HG03442 (cell line): Measurements from ENCODE around the gene RPTOR.

Experiments used
- ATAC-seq: cut with Tn5 transposase; IDR thresholded peaks from one replicate; pipeline ENCODE4 v1.9.1; 2021; ENCODE audit warnings: mild to moderate bottlenecking, moderate library complexity; ENCODE audit not compliant: unreplicated experiment

RPTOR gene

DNA sequence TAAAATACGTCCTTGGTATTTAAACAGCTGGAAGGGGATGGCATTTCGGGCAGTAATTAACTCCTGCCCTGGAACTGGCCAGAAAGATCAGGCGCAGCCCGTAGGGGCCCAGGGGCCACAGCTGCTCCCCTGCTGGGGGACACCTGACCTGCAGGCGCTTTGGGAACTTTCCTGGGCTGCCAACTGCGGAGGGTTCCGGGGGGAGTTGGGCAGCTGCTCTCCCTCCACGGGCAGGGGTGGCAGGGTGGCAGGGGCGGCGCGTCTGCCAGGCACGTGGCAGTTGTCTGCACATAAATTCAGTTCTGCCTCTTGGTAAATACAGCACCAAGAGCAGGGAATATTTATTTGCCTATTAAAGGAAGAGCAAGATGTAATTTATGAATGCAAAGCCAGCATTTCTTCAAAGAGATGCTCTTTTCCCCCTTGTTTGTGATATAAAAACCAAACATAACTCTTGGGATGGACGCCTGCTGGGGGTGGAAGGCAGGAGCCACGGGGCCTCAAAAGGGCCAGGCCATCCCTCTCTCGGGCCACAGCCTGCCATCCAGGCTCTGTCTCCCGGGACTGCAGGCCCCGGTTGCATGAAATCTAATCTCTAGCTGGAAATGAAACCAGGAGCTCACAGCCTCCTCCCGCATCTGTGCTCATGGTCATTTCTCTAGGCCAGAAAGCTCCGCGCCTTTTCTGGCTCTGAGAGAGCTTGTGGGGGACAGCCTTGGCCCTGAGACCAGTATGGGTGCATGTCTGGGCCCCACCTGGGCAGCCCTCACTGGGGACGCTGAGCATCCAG is 417.1 kb downstream of the RPTOR start:
- no peak for ATAC-seq

- no peak for ATAC-seq
Measured at GRCh38 chr17:80962356-80963329, 418.0 kb downstream of the RPTOR start.

- ATAC-seq: no peak
Measured at GRCh38 chr17:80963812-80964543, 419.3 kb downstream of the RPTOR start.

DNA sequence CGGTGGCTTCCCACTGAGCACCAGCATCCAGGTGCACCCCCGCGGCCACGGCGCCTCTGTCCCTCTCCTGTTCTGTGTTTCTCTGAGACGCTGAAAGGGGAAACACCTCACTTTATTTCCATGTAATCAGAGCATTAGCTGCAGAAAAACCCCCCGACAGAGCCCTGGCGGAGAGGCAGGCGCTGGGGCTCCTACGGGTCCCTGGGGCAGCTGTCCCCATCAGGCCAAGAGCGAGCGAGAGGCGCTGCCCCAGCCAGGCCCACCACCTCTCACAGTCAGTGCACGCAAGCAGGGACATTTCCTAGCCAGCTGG is 419.9 kb downstream of the RPTOR start:
- ATAC-seq: no peak

DNA sequence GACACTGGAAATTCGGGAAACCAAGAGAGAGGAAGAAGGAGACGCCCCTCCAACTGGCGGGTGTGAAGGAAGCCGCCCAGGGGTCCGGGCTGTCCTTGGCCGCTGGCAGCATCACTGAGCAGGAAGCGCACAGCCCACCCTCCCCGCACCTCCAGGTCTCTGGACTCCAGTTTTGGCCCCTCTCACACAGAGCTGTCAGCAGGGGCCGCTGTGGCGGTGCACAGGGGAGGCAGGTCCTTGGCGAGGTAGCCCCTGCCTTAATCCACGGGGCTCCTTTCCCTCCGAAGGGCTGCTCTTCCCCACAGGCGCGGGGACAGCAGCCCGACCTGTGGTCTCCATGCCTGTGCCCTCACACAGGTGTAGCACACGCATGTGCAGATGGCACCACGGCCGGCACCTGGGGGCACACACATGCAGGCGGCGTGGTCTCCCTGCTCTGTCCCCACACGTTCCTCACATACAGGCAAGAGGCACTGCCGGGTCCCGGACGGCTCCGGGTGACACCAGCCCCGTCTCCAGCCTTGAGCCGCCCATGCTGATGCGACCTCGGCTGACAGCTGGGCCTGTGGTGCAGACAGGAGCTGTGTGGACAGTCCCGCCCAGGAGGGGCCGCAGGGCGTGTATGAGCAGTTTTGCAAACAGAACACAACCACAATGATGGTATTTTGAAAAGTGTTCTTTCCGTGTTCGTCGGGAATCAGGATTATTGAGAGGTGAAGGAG is 420.4 kb downstream of the RPTOR start:
- ATAC-seq: no peak

GRCh38 chr17:80965606-80966005 is 421.0 kb downstream of the RPTOR start:
- ATAC-seq: no peak

DNA sequence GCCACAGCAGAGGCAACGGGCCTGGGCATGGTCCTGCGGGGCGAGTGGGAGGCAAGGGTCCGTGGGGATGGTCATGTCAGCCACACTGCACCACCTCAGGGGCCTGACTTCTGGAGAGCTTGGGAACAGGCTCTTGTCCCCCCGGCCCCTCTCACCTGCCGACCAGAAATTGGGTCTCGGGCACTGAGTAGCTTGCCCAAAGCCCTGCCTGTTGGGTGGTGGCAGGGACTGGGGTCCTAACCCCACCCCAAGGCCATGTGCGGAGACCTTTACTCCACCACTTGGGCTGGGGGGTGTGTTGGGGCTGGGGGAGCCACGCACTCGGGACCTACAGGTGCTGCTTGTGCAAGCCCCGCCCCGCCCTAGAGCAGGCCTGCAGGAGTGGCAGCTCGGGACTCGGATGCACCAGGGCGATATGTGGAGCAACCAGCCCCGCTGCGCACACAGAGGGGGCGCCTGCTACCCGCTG is 422.8 kb downstream of the RPTOR start:
- ATAC-seq: no peak

GRCh38 chr17:80968602-80969029 is 424.0 kb downstream of the RPTOR start:
- ATAC-seq: no peak

DNA sequence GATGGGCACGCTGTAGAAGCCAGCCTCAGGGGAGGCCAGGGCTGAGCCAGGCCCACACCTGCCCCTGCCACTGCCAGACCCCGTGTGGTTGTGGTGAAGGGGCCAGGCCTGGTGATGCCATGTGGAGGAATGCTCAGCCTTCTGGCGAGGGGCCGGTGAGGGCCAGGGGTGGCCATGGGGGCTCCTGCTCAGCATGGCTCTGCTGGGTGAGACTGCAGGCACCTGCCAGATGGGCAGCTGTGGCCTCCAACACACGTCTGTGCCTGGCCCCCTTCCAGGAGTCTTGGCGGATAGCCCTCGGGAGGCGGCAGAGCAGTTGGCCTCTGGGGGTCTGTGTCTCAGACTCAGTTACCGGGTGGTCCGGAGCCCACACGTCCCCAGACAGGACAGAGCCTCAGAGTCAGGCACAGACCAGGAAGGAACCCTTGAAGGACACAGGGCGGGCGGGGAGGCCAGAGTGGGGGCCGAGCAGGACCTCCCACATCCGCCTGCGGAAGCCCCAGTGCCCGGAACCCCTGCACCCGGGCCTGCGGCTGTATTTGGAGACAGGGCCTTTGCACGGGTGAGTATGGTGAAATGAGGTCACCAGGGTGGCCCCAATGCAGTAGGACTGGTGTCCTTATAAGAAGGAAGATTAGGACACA is 424.5 kb downstream of the RPTOR start:
- no peak for ATAC-seq

GRCh38 chr17:80969674-80970043 is 425.0 kb downstream of the RPTOR start:
- ATAC-seq: no peak

DNA sequence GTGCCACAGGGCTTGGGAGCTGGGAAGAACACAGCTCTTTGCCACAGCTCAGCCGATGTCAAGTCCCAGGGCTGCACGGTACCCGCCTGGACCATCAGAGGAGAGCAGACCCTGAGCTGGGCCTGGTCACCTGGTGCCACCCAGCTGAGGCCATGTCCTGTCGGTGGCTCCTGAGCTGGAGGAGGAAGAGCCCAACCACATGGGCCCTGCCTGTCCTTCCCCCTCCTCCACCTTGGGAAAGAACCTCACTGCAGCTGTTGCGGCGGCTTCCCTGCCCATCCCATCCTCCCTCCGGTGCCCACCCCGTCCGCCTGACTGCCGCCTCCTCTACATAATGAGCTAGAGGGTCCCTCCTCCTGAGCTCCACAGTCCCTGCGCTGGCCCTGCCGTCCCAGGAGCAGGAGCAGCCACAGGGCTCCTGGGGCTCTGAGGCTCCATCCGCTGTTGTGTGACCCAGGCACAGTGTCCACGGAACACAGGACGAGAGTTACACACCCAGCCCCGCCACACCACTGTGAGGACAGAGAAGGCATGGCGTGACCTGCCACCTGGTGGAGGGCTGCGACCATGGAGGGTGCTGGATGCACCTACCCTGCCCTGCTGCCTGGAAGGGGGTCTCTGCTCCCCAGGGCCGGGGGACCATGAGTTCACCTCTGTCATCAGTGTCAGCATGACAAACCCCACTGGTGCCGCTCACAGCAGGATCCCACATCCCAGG is 425.6 kb downstream of the RPTOR start:
- no peak for ATAC-seq

DNA sequence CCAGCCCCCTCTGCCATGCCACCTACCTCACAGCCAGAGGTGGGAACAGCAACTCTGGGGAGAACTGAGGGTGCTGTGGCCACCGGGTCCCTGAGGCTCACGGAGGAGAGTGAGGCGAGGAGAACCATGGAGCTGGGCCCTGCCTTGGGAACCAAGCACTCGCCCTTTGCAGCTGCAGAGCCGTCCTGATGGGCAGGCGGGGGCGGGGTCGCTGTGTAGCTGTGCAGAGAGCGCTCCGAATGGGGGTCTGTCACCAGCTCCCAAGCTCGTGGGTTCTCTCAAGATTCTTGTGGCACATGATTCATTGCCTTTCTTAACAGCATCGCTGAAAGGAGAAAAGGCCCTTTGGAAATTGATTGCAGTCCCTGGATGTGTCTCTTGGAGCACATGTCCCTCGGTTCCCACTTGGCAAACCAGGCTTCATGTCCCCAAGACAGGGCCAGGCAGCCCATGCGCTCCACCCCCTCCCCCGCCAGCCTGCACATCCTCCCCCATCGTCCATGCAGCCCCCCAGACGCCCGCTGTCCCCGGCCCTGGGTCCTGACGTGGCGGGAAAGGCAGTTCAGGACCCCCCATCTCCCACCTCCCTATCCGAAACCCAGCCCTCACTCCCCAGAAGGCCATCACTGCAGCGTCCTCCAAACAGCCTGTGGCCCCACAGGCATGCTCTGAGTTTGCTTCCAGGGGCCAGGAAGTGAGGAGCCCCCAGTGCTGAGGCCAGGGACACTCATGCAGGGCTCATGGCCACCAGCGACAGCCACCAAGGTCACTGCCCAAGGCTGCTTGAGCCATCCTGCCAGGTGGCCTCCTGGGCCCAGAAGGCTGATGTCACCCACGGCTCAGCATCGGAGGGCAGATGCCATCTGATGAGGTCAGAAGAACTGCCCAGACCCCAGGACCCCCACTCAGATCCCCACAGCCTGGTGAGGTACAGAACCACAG is 426.4 kb downstream of the RPTOR start:
- no peak for ATAC-seq

GRCh38 chr17:80971704-80972304 is 427.2 kb downstream of the RPTOR start:
- ATAC-seq: no peak

GRCh38 chr17:80976701-80977100 is 432.1 kb downstream of the RPTOR start:
- ATAC-seq: no peak

DNA sequence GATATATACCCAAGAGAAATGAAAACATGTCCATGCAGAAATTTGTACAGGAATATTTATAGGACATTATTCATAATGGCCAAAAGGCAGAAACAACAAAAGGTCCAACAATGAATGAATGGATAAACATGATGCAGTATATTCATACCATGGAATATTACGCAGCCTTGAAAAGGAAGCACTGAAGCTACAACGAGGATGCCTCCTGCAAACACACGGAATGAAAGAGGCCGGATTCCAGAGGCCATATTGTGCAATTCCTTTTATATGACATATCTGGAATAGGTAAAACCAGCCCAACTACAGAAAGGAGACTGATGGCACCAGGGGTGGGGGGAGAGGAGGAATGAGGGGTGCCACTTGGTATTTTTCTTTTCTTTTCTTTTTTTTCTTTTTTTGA is 432.5 kb downstream of the RPTOR start:
- no peak for ATAC-seq

DNA sequence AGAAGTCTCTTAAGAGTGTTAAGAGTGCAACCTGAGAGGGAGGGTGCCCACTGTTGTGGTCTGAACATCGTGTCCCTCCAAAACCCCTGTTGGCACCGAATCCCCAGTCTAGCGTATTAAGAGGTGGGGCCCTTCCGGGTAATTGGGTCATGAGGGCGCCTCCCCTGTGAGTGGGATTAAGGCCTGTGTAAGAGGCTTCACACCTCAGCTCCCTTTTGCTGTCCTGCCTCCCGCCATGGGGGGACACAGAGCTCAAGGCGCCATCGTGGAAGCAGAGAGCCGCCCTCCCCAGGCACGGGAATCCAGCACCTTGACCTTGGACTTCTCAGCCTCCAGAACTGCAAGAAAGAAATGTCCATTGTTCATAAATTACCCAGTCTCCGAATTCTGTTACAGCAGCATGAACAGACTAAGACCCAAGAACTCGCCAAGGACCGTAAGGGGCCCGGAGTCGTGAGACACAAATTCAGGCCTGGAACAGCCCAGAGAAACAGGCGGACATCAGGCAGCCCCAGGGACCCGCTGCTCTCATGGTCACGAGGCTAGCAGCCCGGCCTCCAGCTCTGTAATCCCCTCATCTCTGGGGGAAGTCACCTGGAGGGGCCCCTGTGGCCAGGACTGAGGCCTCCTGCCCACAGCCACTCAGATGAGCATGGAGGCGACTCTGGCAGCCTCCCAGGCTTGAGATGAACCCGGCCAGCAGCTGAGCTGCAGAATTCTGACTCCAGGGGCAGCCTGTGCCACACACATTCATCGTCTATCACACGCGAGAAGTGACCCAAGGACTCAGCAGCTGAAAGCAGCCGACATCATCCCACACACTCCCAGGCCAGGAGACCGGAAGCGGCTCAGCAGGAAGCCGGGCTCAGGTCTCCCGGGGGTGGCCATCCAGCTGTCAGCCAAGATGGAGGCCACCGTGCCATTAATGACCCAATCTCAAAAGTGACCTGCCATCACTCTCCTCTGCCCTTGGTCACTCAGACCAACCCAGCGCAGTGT is 434.2 kb downstream of the RPTOR start:
- no peak for ATAC-seq
